GM12873 (cell line): Measurements from ENCODE around the gene TMEM9.

Experiments used
- CTCF ChIP-seq: IDR thresholded peaks from 2 replicates; pipeline ENCODE4 v1.5.1; 2012; ENCODE audit warnings: low read depth, mild to moderate bottlenecking, moderate library complexity, low read length, control low read depth; ENCODE audit not compliant: insufficient read depth; ENCODE audit errors: missing control alignments

Gene TMEM9

GRCh38 chr1:201181726-201182125, 27.5 kb upstream of the TMEM9 start:
- TF ChIP-seq CTCF = no peak

- TF ChIP-seq CTCF = no peak
Measured at GRCh38 chr1:201181323-201181722, 27.0 kb upstream of the TMEM9 start.

- TF ChIP-seq CTCF = no peak
Measured at GRCh38 chr1:201180901-201181300, 26.6 kb upstream of the TMEM9 start.

GRCh38 chr1:201180141-201180540, 25.9 kb upstream of the TMEM9 start:
- TF ChIP-seq CTCF = no peak

- TF ChIP-seq CTCF = no peak
Measured at GRCh38 chr1:201178718-201179117, 24.4 kb upstream of the TMEM9 start.

GRCh38 chr1:201176940-201177339, 22.7 kb upstream of the TMEM9 start:
- TF ChIP-seq CTCF = no peak

- no peak for TF ChIP-seq CTCF
Measured at GRCh38 chr1:201175820-201176500, 21.7 kb upstream of the TMEM9 start.
